Amniotic epithelial cell (primary cell): ENCODE data around the gene KYAT1.
A peak's percentile ranks its signal among the peaks of the same experiment; 100 is the strongest.
"Not testable (repeated sequence)": the region's sequence is repeated elsewhere in the genome, so short reads cannot be mapped to it uniquely, and the experiment has no call there.

ENCODE experiments used
- DNase-seq: peaks from one replicate; pipeline ENCODE4 v3.0.0-alpha.2; 2010; ENCODE audit warnings: low read depth

The KYAT1 gene

GRCh38 chr9:128885376-128885775 is 3.6 kb upstream of the KYAT1 start:
- DNase-seq: no peak

- no peak for DNase-seq
These were observed 2.4 kb upstream of the KYAT1 start for GRCh38 chr9:128884164-128884563.

GRCh38 chr9:128882677-128883603 is 1.2 kb upstream of the KYAT1 start:
- DNase-seq: peak; percentile 71

- DNase-seq: no peak
These were observed 3.9 kb downstream of the KYAT1 start for GRCh38 chr9:128877852-128878251.

- not testable (repeated sequence) for DNase-seq
These were observed 10.8 kb downstream of the KYAT1 start for GRCh38 chr9:128870941-128871265.

- peak; percentile 44 for DNase-seq
These were observed 11.4 kb downstream of the KYAT1 start for GRCh38 chr9:128870128-128870940.

- DNase-seq: peak; percentile 40
These were observed 18.1 kb downstream of the KYAT1 start for GRCh38 chr9:128863647-128864046.

- no peak for DNase-seq
These were observed 19.3 kb downstream of the KYAT1 start for GRCh38 chr9:128862401-128862851.

GRCh38 chr9:128861501-128861900 is 20.2 kb downstream of the KYAT1 start:
- no peak for DNase-seq

GRCh38 chr9:128860937-128861336 is 20.8 kb downstream of the KYAT1 start:
- no peak for DNase-seq

- not testable (repeated sequence) for DNase-seq
These were observed 23.3 kb downstream of the KYAT1 start for GRCh38 chr9:128858476-128858875.

GRCh38 chr9:128854454-128854853 is 27.3 kb downstream of the KYAT1 start:
- not testable (repeated sequence) for DNase-seq

- DNase-seq: not testable (repeated sequence)
These were observed 29.1 kb downstream of the KYAT1 start for GRCh38 chr9:128852646-128853045.

- peak; percentile 56 for DNase-seq
These were observed 29.8 kb downstream of the KYAT1 start for GRCh38 chr9:128851779-128852600.

GRCh38 chr9:128851024-128851423 is 30.7 kb downstream of the KYAT1 start:
- not testable (repeated sequence) for DNase-seq

GRCh38 chr9:128847803-128848202 is 33.9 kb downstream of the KYAT1 start:
- DNase-seq: no peak

- no peak for DNase-seq
These were observed 35.1 kb downstream of the KYAT1 start for GRCh38 chr9:128846680-128847030.

- no peak for DNase-seq
These were observed 36.4 kb downstream of the KYAT1 start for GRCh38 chr9:128845186-128845931.

- DNase-seq: not testable (repeated sequence)
These were observed 38.6 kb downstream of the KYAT1 start for GRCh38 chr9:128843171-128843570.

- DNase-seq: no peak
These were observed 39.9 kb downstream of the KYAT1 start for GRCh38 chr9:128841694-128842492.

- no peak for DNase-seq
These were observed 41.2 kb downstream of the KYAT1 start for GRCh38 chr9:128840524-128840923.
